Measurements from ENCODE around the gene SSTR4.
"Not testable (repeated sequence)": the region's sequence is repeated elsewhere in the genome, so short reads cannot be mapped to it uniquely, and the experiment has no call there.

The SSTR4 gene

GRCh38 chr20:23024701-23025100 lies 10.4 kb upstream of the SSTR4 start:
- DNase-seq (ENCODE audit: low spot score) = no peak
- TF ChIP-seq CTCF (IDR thresholded peaks at IDR 0.05; ENCODE audit: extremely low read depth, missing control alignments) = no peak

- DNase-seq (ENCODE audit: low spot score) = not testable (repeated sequence)
Observed at GRCh38 chr20:23025503-23025902, 9.6 kb upstream of the SSTR4 start.

DNA sequence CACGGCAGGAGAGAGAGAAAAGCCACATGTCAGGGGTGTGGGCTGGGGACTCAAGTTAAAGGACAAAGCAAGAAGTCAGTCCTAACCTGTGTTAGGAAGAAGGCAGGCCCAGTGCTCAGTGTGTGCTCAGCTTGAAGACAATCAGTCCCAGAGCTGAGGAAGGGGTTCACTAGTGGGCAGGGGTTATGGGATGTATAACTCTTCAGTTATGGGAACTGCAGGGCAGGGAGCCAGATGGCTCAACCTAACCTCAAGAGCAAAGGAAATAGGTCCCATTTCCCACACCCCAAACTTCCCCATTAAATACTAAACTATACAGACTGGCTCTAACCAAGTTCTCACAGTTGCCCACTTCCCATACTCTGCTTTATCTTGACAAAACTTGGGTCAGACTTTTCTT lies 7.4 kb upstream of the SSTR4 start:
- no peak for DNase-seq (ENCODE audit: low spot score)
- no peak for TF ChIP-seq CTCF (IDR thresholded peaks at IDR 0.05; ENCODE audit: extremely low read depth, missing control alignments)

- no peak for DNase-seq (ENCODE audit: low spot score)
- no peak for TF ChIP-seq CTCF (IDR thresholded peaks at IDR 0.05; ENCODE audit: extremely low read depth, missing control alignments)
Observed at GRCh38 chr20:23028392-23028791, 6.7 kb upstream of the SSTR4 start.

DNA sequence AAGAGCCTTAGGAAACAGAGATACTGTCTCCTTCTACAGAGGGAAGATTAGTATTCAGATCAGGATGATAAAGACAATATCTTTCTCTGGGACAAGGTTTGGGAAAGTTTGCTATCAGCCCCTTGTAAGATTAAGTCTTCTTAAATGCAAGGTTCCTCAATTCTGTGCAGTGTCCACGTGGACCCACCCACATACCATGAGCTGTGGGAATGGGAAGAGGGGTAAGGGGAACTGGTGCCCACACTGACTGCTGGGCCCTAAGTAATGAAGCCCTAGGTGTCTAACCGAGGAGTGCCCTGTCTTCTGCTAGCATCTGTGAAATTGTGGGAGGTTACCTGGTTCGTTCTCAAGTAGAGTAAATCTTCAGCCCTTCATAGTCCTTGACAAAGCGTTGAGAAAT lies 5.8 kb upstream of the SSTR4 start:
- no peak for DNase-seq (ENCODE audit: low spot score)
- TF ChIP-seq CTCF (IDR thresholded peaks at IDR 0.05; ENCODE audit: extremely low read depth, missing control alignments) = no peak

- no peak for TF ChIP-seq CTCF (IDR thresholded peaks at IDR 0.05; ENCODE audit: extremely low read depth, missing control alignments)
- DNase-seq (ENCODE audit: low spot score) = no peak
Observed at GRCh38 chr20:23031346-23031745, 3.8 kb upstream of the SSTR4 start.

DNA sequence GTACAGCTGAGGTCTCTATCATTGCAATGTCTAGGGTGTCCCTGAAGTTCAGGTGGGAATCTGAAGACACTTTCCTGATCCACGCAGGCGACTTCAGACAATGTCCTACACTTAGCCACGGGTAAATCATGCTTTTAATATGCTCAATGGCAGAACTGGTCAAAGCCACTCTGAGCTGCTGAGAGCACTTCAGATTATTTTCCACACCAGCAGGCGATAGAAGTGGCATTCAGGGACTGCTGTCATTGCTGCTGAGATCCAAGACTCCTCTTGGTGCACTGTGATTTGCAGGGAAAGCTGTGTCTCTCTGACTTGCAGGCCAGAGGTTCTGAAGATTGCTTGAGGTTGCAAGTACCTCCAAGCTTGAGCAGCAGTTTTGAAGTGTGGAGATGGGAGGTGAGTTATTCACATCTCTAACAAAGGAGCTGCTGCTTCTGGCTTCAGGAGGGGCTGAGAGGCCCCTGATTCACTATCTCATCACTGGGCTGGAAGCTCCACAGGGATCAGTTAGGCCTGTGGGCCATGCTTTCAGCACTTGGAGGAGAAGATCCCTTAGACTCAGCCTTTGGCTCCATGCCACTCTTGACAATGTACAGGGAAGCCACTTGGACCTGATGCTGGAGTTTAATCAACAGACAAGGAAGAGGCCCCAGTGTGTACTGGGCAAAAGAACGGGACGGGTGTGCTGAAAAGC lies 2.9 kb upstream of the SSTR4 start:
- TF ChIP-seq CTCF (IDR thresholded peaks at IDR 0.05; ENCODE audit: extremely low read depth, missing control alignments) = no peak
- DNase-seq (ENCODE audit: low spot score) = no peak

DNA sequence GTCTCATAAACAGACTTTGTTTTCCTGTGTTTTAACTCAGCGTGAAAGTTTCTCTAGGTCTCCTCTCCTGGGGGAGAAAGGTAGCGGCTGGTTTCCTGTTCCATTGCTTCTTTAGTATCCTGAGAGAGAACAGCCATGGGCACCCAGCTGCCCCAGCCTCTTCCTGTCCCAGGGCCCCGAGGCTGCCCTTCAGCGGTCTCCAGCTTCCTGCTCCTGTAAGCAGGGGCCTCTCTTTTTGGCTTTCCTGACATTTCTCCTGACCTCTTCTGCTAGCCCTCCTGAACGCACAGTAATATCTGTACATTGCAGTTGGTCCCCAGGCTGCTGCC lies 2.4 kb upstream of the SSTR4 start:
- TF ChIP-seq CTCF (IDR thresholded peaks at IDR 0.05; ENCODE audit: extremely low read depth, missing control alignments) = no peak
- no peak for DNase-seq (ENCODE audit: low spot score)
